Mammary epithelial cell (primary cell): ENCODE results near the gene CALB2.

Experiments
- CTCF ChIP-seq, 2 donors: IDR thresholded peaks in 1 of 2; conservative IDR thresholded peaks in 1 of 2; 2 replicates each; pipeline ENCODE4 v1.5.1; 2011 to 2012; ENCODE audit warnings: inconsistent platforms in 2 of 2, low read length in 2 of 2, mild to moderate bottlenecking in 2 of 2, control low read depth in 1 of 2, low read depth in 1 of 2; ENCODE audit not compliant: insufficient read depth in 1 of 2; ENCODE audit errors: extremely low read depth in 1 of 2
- EZH2 ChIP-seq: IDR thresholded peaks from 2 replicates; pipeline ENCODE4 v1.6.1; 2012; ENCODE audit warnings: low read length, inconsistent platforms, borderline replicate concordance

DNA sequence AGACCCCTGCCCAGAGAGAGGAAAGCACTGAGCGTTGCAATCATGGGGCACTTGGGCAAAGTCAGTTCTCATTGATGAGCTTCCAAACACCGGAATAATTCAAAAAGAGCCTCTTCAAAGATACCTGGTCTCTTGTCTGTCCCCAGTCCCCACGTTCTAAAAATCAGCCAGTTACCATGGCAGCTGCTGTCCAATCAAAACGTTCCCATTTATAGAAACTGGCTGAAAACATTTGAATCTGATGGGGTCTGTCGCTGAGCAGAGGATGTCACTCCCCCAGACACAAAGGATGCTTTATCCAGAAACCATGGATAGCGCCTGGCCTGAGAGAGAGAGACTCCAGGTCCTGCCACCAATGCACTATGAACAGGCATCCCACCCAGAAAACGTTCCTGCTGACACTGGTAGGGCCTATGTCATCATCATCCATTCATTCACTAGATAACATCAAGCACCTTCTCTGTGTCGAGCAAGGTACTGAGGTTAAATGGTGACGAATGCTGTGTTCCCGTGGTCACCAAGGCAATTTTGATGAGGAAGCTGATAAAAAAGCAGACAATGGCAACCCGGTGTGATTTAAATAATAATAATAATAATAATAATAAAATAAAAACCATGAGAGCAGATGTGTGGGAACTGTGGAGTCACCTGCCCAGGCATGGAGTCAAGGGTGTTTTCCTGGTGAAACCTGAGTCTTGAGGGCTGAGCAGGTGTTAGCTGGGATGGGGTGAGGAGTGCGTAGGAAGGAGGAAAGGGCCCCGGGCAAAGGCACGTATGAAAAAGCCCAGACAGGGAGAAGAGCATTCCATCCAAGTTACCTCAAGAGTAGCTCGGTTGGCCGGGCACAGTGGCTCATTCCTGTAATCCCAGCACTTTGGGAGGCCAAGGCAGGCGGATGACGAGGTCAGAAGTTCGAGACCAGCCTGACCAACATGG is 19.0 kb upstream of the CALB2 start:
- TF ChIP-seq CTCF (conservative IDR thresholded peaks at IDR 0.05 in 1 of 2, IDR thresholded peaks at IDR 0.05 in 1 of 2; ENCODE audit: extremely low read depth in 1 of 2, insufficient read depth in 1 of 2, low read depth in 1 of 2, low read length in 2 of 2) (no peak), EZH2 (no peak)
